Smooth muscle cell (in vitro differentiated cells): ENCODE results near the gene PHKG2. TPM values are rescaled to one million over a fixed set of nuclear protein-coding genes. Genes with fewer than 3 reads are reported as not detected.

Experiments used
- DNase-seq: peaks from one replicate; lab custom pipeline; 2025; ENCODE audit not compliant: unreplicated experiment; lab: John Stamatoyannopoulos, UW
- H2AFZ ChIP-seq: fragments of 200-600 bp; sonication (generic); 2 replicates; pipeline ENCODE4 v1.6.0; 2016; ENCODE audit warnings: antibody characterized with exemption, low read depth, mild to moderate bottlenecking
- H3F3A ChIP-seq: fragments of 200-600 bp; sonication (generic); 2 replicates; pipeline ENCODE4 v1.6.0; 2017; ENCODE audit warnings: antibody characterized with exemption, low read depth
- H3K27ac ChIP-seq: fragments of 200-600 bp; sonication (generic); 2 replicates; pipeline ENCODE4 v1.5.1; 2016; ENCODE audit warnings: low read depth, mild to moderate bottlenecking
- H3K27me3 ChIP-seq: fragments of 200-600 bp; sonication (generic); 2 replicates; pipeline ENCODE4 v1.6.1; 2016; ENCODE audit warnings: low read depth, mild to moderate bottlenecking
- H3K36me3 ChIP-seq: fragments of 200-600 bp; sonication (generic); 2 replicates; pipeline ENCODE4 v1.5.1; 2016; ENCODE audit warnings: low read depth
- H3K4me1 ChIP-seq: fragments of 200-600 bp; sonication (generic); 2 replicates; pipeline ENCODE4 v1.5.1; 2016; ENCODE audit warnings: low read depth
- H3K4me2 ChIP-seq: fragments of 200-600 bp; sonication (generic); 2 replicates; pipeline ENCODE4 v1.6.0; 2016; ENCODE audit warnings: mild to moderate bottlenecking
- H3K4me3 ChIP-seq: fragments of 200-600 bp; sonication (generic); 2 replicates; pipeline ENCODE4 v1.5.1; 2016; ENCODE audit warnings: mild to moderate bottlenecking
- H3K79me2 ChIP-seq: fragments of 200-600 bp; sonication (generic); 2 replicates; pipeline ENCODE4 v1.6.0; 2016; ENCODE audit warnings: low read depth, mild to moderate bottlenecking
- H3K9ac ChIP-seq: fragments of 200-600 bp; sonication (generic); 2 replicates; pipeline ENCODE4 v1.6.0; 2016; ENCODE audit warnings: low read depth
- H3K9me3 ChIP-seq: fragments of 200-600 bp; sonication (generic); replicated peaks from 2 replicates; pipeline ENCODE4 v1.5.1; 2016; ENCODE audit warnings: low read depth
- H4K20me1 ChIP-seq: fragments of 200-600 bp; sonication (generic); 2 replicates; pipeline ENCODE4 v1.6.0; 2016; ENCODE audit warnings: low read depth
- CTCF ChIP-seq: fragments of 200-600 bp; sonication (generic); IDR thresholded peaks from 2 replicates; pipeline ENCODE4 v1.5.1; 2017; ENCODE audit warnings: borderline replicate concordance, mild to moderate bottlenecking, antibody characterized with exemption; ENCODE audit not compliant: insufficient read depth, poor library complexity, severe bottlenecking
- WGBS: methylation state at CpG from one replicate; pipeline ENCODE4 v1.1.7; 2016; ENCODE audit warnings: low lambda C conversion rate; 5-methylcytosine and 5-hydroxymethylcytosine counted together
- polyA plus RNA-seq: library from polyadenylated mRNA; unstranded; fragments of >200 nt; fragmentation: Nextera tagmentation; extraction: Ambion mirVana; gene quantifications from 2 replicates; pipeline ENCODE4 v1.2.1, GENCODE V29; 2016
- total RNA-seq: library from RNA; depleted of rRNA; stranded (reverse); fragments of >200 nt; gene quantifications from 2 replicates; pipeline ENCODE4 v1.2.3, GENCODE V29; 2014

PHKG2 gene
- total and polyA plus RNA-seq, 2 experiments from 2014 or later: 24.9 to 39.1 TPM

DNA sequence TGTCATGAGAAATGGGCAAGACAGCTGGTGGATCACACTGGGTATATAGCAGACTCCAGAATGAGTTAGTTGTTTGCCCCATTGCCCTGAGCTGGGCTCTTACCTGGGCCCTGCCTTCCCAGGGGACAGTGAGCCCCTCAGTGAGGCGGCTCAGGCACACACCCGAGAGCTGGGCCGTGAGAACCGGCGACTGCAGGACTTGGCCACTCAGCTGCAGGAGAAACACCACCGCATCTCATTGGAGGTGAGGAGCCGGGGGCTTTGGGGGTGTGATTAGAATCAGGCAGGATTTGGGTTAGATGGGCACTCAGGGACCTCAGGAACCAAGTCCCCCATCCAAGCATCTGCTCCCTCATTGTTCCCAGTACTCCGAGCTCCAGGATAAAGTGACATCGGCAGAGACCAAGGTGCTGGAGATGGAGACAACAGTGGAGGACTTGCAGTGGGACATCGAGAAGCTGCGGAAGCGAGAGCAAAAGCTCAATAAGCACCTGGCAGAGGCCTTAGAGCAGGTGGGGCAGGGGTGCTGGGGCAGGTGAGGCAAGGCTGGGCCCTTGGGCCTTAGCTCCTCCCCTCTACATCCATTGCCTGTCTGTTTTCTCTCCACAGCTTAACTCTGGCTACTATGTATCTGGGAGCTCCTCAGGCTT lies 16.7 kb downstream of the PHKG2 start:
- no peak overlapping the region for H3K4me3 ChIP-seq
- peaks cover 8% of the 10 kb centered on the region for H3F3A ChIP-seq
- 98% methylated on average over 12 of the region's 12 CpGs for WGBS
- peaks cover 8% of the 10 kb centered on the region for H3K36me3 ChIP-seq
- H3K9me3 ChIP-seq: no peaks in the 10 kb centered on the region
- no peak overlapping the region for H3K27ac ChIP-seq
- no peaks in the 10 kb centered on the region for H3K27me3 ChIP-seq
- no peak overlapping the region for H3K9ac ChIP-seq
- no peak overlapping the region for H3K4me2 ChIP-seq
- DNase-seq: no peak
- peaks cover 17% of the 10 kb centered on the region for H3K4me1 ChIP-seq
- no peak for TF ChIP-seq CTCF
- H3K79me2 ChIP-seq: peaks cover 31% of the 10 kb centered on the region
- no peak overlapping the region for H2AFZ ChIP-seq
- peaks cover 8% of the 10 kb centered on the region for H4K20me1 ChIP-seq

DNA sequence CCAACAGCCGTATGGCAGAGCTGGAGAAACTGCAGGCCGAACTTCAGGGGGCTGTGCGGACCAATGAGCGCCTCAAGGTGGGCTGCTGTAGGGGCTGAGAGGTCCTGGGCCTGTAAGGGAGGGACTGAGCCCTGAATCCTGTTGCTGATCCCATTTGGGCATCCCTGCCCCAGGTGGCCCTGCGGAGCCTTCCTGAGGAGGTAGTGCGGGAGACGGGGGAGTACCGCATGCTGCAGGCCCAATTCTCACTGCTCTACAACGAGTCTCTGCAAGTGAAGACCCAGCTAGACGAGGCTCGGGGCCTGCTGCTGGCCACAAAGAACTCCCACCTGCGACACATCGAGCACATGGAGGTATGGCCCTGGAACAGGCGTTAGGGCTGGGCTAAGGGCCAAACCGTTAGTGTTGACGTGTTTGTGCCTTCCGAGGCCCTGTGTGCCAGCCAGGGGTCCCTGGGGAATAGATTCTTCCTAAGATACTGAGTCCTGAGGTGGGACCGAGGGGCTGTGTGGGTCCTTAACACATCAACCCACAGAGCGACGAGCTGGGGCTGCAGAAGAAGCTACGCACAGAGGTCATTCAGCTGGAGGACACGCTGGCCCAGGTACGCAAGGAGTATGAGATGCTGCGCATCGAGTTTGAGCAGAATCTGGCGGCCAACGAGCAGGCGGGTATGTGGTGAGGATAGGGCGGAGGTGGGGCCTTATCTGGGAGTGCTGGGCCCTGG lies 18.1 kb downstream of the PHKG2 start:
- TF ChIP-seq CTCF: no peak
- Histone ChIP-seq H3K36me3 (peaks cover 13% of the 10 kb centered on the region), H3K9me3 (no peaks in the 10 kb centered on the region), H3K79me2 (peaks cover 31% of the 10 kb centered on the region), H3K27me3 (no peaks in the 10 kb centered on the region), H3K4me2 (no peak overlapping the region), H3K9ac (no peak overlapping the region), H2AFZ (no peak overlapping the region), H3K27ac (no peak overlapping the region), H3K4me3 (no peak overlapping the region), H4K20me1 (peaks cover 8% of the 10 kb centered on the region), H3F3A (no peaks in the 10 kb centered on the region), H3K4me1 (peaks cover 11% of the 10 kb centered on the region)
- 97% methylated on average over 29 of the region's 29 CpGs for WGBS
- no peak for DNase-seq

- Histone ChIP-seq H3K4me1 (peaks cover 11% of the 10 kb centered on the region), H3K36me3 (peaks cover 13% of the 10 kb centered on the region), H4K20me1 (peaks cover 8% of the 10 kb centered on the region), H3K9ac (no peak overlapping the region), H3K27me3 (no peaks in the 10 kb centered on the region), H3K4me3 (no peak overlapping the region), H3F3A (no peaks in the 10 kb centered on the region), H2AFZ (no peak overlapping the region), H3K9me3 (no peaks in the 10 kb centered on the region), H3K27ac (no peak overlapping the region), H3K79me2 (peaks cover 31% of the 10 kb centered on the region), H3K4me2 (no peak overlapping the region)
- WGBS: 95% methylated on average over 4 of the region's 4 CpGs
- no peak for TF ChIP-seq CTCF
- no peak for DNase-seq
Measured at GRCh38 chr16:30766933-30767284, 18.7 kb downstream of the PHKG2 start.
